T-cell (primary cell): ENCODE data around the gene SLC22A3. TPM values are rescaled to one million over a fixed set of nuclear protein-coding genes. Genes with fewer than 3 reads are reported as not detected.
"Not testable (repeated sequence)": the region's sequence is repeated elsewhere in the genome, so short reads cannot be mapped to it uniquely, and the experiment has no call there.

Experiments used
- ATAC-seq, 4 experiments: fragments of 200-7000 bp in 3 of 4; fragments of 150-1000 bp in 1 of 4; cut with Tn5 transposase; replicated peaks in 1 of 4; 1 replicate in 3 of 4; 2 replicates in 1 of 4; pipeline ENCODE4 v1.10.0; 2021; ENCODE audit warnings: moderate library complexity in 3 of 4, mild to moderate bottlenecking in 2 of 4, moderate number of reproducible peaks in 1 of 4
- CTCF ChIA-PET, 2 donors: fragments of 300-600 bp; sonication (Branson Sonifier 250); formaldehyde crosslinking; loops; one replicate each; lab custom pipeline; 2022; ENCODE audit warnings: antibody characterized with exemption in 2 of 2; lab: Charles Lee
- POLR2A ChIA-PET, 2 donors: fragments of 300-600 bp; sonication (Branson Sonifier 250); formaldehyde crosslinking; loops; one replicate each; lab custom pipeline; 2022; ENCODE audit warnings: antibody characterized with exemption in 2 of 2; lab: Charles Lee
- DNase-seq, 35 experiments: peaks; one replicate each; pipeline versions ENCODE4 v3.0.0 to v3.0.0-alpha.2; 2013 to 2023
- H3K27ac ChIP-seq: one replicate; pipeline ENCODE4 v1.5.1; 2013; ENCODE audit warnings: low read length
- H3K27me3 ChIP-seq, 2 experiments: replicated peaks in 1 of 2; 1 replicate in 1 of 2; 2 replicates in 1 of 2; pipeline versions ENCODE4 v1.6.1 to v1.7.0; 2013; ENCODE audit warnings: low read length in 1 of 2, mixed read lengths in 1 of 2; ENCODE audit not compliant: control insufficient read depth in 2 of 2, insufficient read depth in 2 of 2; ENCODE audit errors: extremely low read depth in 1 of 2
- H3K36me3 ChIP-seq, 2 donors: 1 replicate in 1 of 2; 2 replicates in 1 of 2; pipeline versions ENCODE4 v1.6.1 to v1.7.0; 2013; ENCODE audit warnings: low read length in 1 of 2; ENCODE audit not compliant: control insufficient read depth in 2 of 2, insufficient read depth in 1 of 2; ENCODE audit errors: extremely low read depth in 1 of 2
- H3K4me1 ChIP-seq, 2 experiments: 1 replicate in 1 of 2; 2 replicates in 1 of 2; pipeline versions ENCODE4 v1.6.1 to v1.7.0; 2013; ENCODE audit warnings: low read length in 2 of 2, mixed read lengths in 1 of 2; ENCODE audit not compliant: insufficient read depth in 2 of 2, control insufficient read depth in 1 of 2; ENCODE audit errors: extremely low read depth in 1 of 2
- H3K4me3 ChIP-seq, 2 donors: 1 replicate in 1 of 2; 2 replicates in 1 of 2; pipeline versions ENCODE4 v1.5.1 to v1.7.0; 2013; ENCODE audit warnings: mild to moderate bottlenecking in 2 of 2, low read length in 1 of 2, moderate library complexity in 1 of 2; ENCODE audit not compliant: control insufficient read depth in 1 of 2; ENCODE audit errors: extremely low read depth in 1 of 2
- H3K9me3 ChIP-seq: 2 replicates; pipeline ENCODE4 v1.7.0; 2013
- H3K27ac Mint-ChIP-seq, 2 donors: one replicate each; pipeline ENCODE4 v1.8.0; 2020 to 2021; ENCODE audit warnings: mild to moderate bottlenecking in 2 of 2, mixed read lengths in 2 of 2
- H3K27me3 Mint-ChIP-seq, 2 donors: one replicate each; pipeline ENCODE4 v1.8.0; 2021 to 2022; ENCODE audit warnings: mixed read lengths in 2 of 2
- H3K36me3 Mint-ChIP-seq: one replicate; pipeline ENCODE4 v1.8.0; 2021; ENCODE audit warnings: mixed read lengths
- H3K4me1 Mint-ChIP-seq, 3 donors: one replicate each; pipeline ENCODE4 v1.8.0; 2020 to 2022; ENCODE audit warnings: mixed read lengths in 3 of 3, mild to moderate bottlenecking in 1 of 3
- H3K4me3 Mint-ChIP-seq, 3 donors: one replicate each; pipeline ENCODE4 v1.8.0; 2020 to 2022; ENCODE audit warnings: mild to moderate bottlenecking in 3 of 3, mixed read lengths in 3 of 3, moderate library complexity in 3 of 3
- H3K9me3 Mint-ChIP-seq, 3 donors: one replicate each; pipeline ENCODE4 v1.8.0; 2020 to 2022; ENCODE audit warnings: mixed read lengths in 3 of 3
- WGBS: methylation state at CpG from one replicate; pipeline ENCODE4 v1.1.5; 2013; ENCODE audit warnings: missing lambda C conversion rate; ENCODE audit not compliant: insufficient coverage; 5-methylcytosine and 5-hydroxymethylcytosine counted together
- total RNA-seq, 35 experiments: library from RNA in 6 of 35; stranded (reverse) in 6 of 35; fragments of 120-200 nt in 1 of 35; gene quantifications; one replicate each; pipeline versions ENCODE4 v1.2.1 to v1.2.4 and lab custom pipeline; 2013 to 2026

SLC22A3 gene
- total RNA-seq, 5 donors from 2014 or later (not counting 1 experiment from before 2014, with no cell fraction given) = 0.13 to 0.29 (median 0.21) TPM; not detected in 1

GRCh38 chr6:160363016-160363996, 15.1 kb downstream of the SLC22A3 start:
- WGBS = 92% methylated on average over 22 of the region's 30 CpGs
- no peaks in the 10 kb centered on the region for H3K4me1 ChIP-seq
- Mint-ChIP-seq H3K27ac (no peak overlapping the region), H3K4me3 (no peak overlapping the region), H3K36me3 (no peaks in the 10 kb centered on the region), H3K9me3 (no peaks in the 10 kb centered on the region), H3K27me3 (peaks cover 6 to 9% of the 10 kb centered on the region in 2 donors), H3K4me1 (no peaks in the 10 kb centered on the region)
- ATAC-seq = no peak
- H3K4me3 ChIP-seq = no peak overlapping the region
- ChIA-PET CTCF (interaction anchor here in 1 of 2 donors (0.5 kb wide), 1 partner anchor 253 kb away, joined by 3 read pairs; no protein-coding TSS in a partner anchor), POLR2A (no interaction called here)
- no peak for DNase-seq
- H3K27me3 ChIP-seq = peaks cover 0 to 10% of the 10 kb centered on the region in 2 experiments
- no peaks in the 10 kb centered on the region for H3K9me3 ChIP-seq
- no peaks in the 10 kb centered on the region for H3K36me3 ChIP-seq
- no peak overlapping the region for H3K27ac ChIP-seq

- Histone ChIP-seq H3K4me1 (no peaks in the 10 kb centered on the region), H3K27me3 (peaks cover 0 to 4% of the 10 kb centered on the region in 2 experiments), H3K9me3 (no peaks in the 10 kb centered on the region), H3K4me3 (no peak overlapping the region), H3K27ac (no peak overlapping the region), H3K36me3 (no peaks in the 10 kb centered on the region)
- H3K4me3 Mint-ChIP-seq = no peak overlapping the region
- ATAC-seq (no peak), DNase-seq (no peak)
- POLR2A ChIA-PET = no interaction called here
- peaks cover 2 to 9% of the 10 kb centered on the region in 2 donors for H3K27me3 Mint-ChIP-seq
- CTCF ChIA-PET = no interaction called here
- peaks cover 0 to 7% (median 3%) of the 10 kb centered on the region in 3 donors for H3K9me3 Mint-ChIP-seq
- H3K4me1 Mint-ChIP-seq = no peaks in the 10 kb centered on the region
- H3K27ac Mint-ChIP-seq = no peak overlapping the region
- H3K36me3 Mint-ChIP-seq = no peaks in the 10 kb centered on the region
Observed at GRCh38 chr6:160365117-160365516, 16.9 kb downstream of the SLC22A3 start.

GRCh38 chr6:160367798-160368547, 19.8 kb downstream of the SLC22A3 start:
- no peak overlapping the region for H3K4me3 Mint-ChIP-seq
- ATAC-seq = no peak
- 80% methylated on average over 6 of the region's 6 CpGs for WGBS

GRCh38 chr6:160368670-160369069, 20.5 kb downstream of the SLC22A3 start:
- Histone ChIP-seq H3K27me3 (peaks cover 0 to 5% of the 10 kb centered on the region in 2 experiments), H3K27ac (no peak overlapping the region), H3K9me3 (no peaks in the 10 kb centered on the region), H3K36me3 (no peaks in the 10 kb centered on the region), H3K4me1 (no peaks in the 10 kb centered on the region), H3K4me3 (no peak overlapping the region)
- ATAC-seq (no peak), DNase-seq (no peak)
- CTCF ChIA-PET = no interaction called here
- POLR2A ChIA-PET = no interaction called here
- Mint-ChIP-seq H3K27ac (no peak overlapping the region), H3K4me3 (no peak overlapping the region), H3K36me3 (no peaks in the 10 kb centered on the region), H3K4me1 (no peaks in the 10 kb centered on the region), H3K27me3 (peaks cover 7 to 20% of the 10 kb centered on the region in 2 donors), H3K9me3 (peaks cover 6 to 12% (median 9%) of the 10 kb centered on the region in 3 donors)
- 89% methylated on average over 3 of the region's 4 CpGs for WGBS

More at GRCh38 chr6:160367798-160368547, 19.8 kb downstream of the SLC22A3 start:
- Histone ChIP-seq H3K36me3 (no peaks in the 10 kb centered on the region), H3K4me1 (no peaks in the 10 kb centered on the region), H3K27ac (no peak overlapping the region), H3K27me3 (no peaks in the 10 kb centered on the region), H3K4me3 (no peak overlapping the region), H3K9me3 (no peaks in the 10 kb centered on the region)
- Mint-ChIP-seq H3K4me1 (no peaks in the 10 kb centered on the region), H3K36me3 (no peaks in the 10 kb centered on the region), H3K27me3 (peaks cover 1 to 15% of the 10 kb centered on the region in 2 donors), H3K27ac (no peak overlapping the region), H3K9me3 (peaks cover 6 to 12% (median 9%) of the 10 kb centered on the region in 3 donors)
- DNase-seq = no peak
- CTCF ChIA-PET = no interaction called here
- POLR2A ChIA-PET = no interaction called here

GRCh38 chr6:160373601-160374000, 25.4 kb downstream of the SLC22A3 start:
- Mint-ChIP-seq H3K27me3 (peaks cover 15 to 37% of the 10 kb centered on the region in 2 donors), H3K9me3 (peaks cover 6 to 12% (median 9%) of the 10 kb centered on the region in 3 donors)
- H3K4me3 ChIP-seq, H3K36me3 Mint-ChIP-seq, DNase-seq, CTCF ChIA-PET, ATAC-seq, POLR2A ChIA-PET, H3K9me3 ChIP-seq, H3K4me1 ChIP-seq, H3K27ac ChIP-seq, H3K4me3 Mint-ChIP-seq, H3K4me1 Mint-ChIP-seq, H3K36me3 ChIP-seq, H3K27ac Mint-ChIP-seq: not testable (repeated sequence)
- peaks cover 0 to 13% of the 10 kb centered on the region in 2 experiments for H3K27me3 ChIP-seq
- no CpG with 5 or more reads among the region's 4 CpGs for WGBS

GRCh38 chr6:160374836-160375560, 26.8 kb downstream of the SLC22A3 start:
- Mint-ChIP-seq H3K27ac (no peak overlapping the region), H3K27me3 (peaks cover 15 to 40% of the 10 kb centered on the region in 2 donors), H3K4me1 (no peaks in the 10 kb centered on the region), H3K4me3 (no peak overlapping the region), H3K9me3 (peaks cover 3 to 12% (median 4%) of the 10 kb centered on the region in 3 donors), H3K36me3 (no peaks in the 10 kb centered on the region)
- CTCF ChIA-PET = no interaction called here
- no peak overlapping the region for H3K27ac ChIP-seq
- H3K4me1 ChIP-seq = no peaks in the 10 kb centered on the region
- 69% methylated on average over 3 of the region's 3 CpGs for WGBS
- H3K9me3 ChIP-seq = no peaks in the 10 kb centered on the region
- DNase-seq (no peak), ATAC-seq (no peak)
- H3K27me3 ChIP-seq = peaks cover 0 to 13% of the 10 kb centered on the region in 2 experiments
- no peaks in the 10 kb centered on the region for H3K36me3 ChIP-seq
- POLR2A ChIA-PET = no interaction called here
- H3K4me3 ChIP-seq = no peak overlapping the region
